Left cardiac atrium (tissue), 4 donors: ENCODE results near the gene NEDD1. TPM values are rescaled to one million over a fixed set of nuclear protein-coding genes. Genes with fewer than 3 reads are reported as not detected.

ENCODE experiments used
- ATAC-seq, 2 donors: fragments of 200-7000 bp; cut with Tn5 transposase; one replicate each; pipeline ENCODE4 v1.9.1; 2020; ENCODE audit warnings: mild to moderate bottlenecking in 2 of 2, moderate library complexity in 2 of 2
- DNase-seq: peaks from one replicate; pipeline ENCODE4 v3.0.0-alpha.2; 2020
- intact Hi-C, 2 donors: fragments of 100-400 bp; cut with DNase I; formaldehyde crosslinking; loops; one replicate each; pipeline versions ENCODE4 v1.14.1 to v1.15.1; 2022 to 2023
- long read RNA-seq: library from polyadenylated mRNA; unstranded; transcript quantifications from one replicate; pipeline ENCODE4 v2.0.0, GENCODE V29; 2021
- total RNA-seq, 2 donors: library from RNA; stranded (reverse); fragmentation: NEBNext Ultra II Directional; extraction: Animal tissue kit (Norgen Biotek cat#: 25700); gene quantifications; one replicate each; pipeline ENCODE4 v1.2.1, GENCODE V29; 2021
- donor health status: DM: no; HTN: yes; CAD: no.
- donor health status: DM: no; HTN: yes; CAD: no; lungs with severe emphysema.
- donor health status: DM: yes; HTN: yes; CAD: no.
- donor health status: Dilated cardiomyopathy.

NEDD1 gene, protein sequence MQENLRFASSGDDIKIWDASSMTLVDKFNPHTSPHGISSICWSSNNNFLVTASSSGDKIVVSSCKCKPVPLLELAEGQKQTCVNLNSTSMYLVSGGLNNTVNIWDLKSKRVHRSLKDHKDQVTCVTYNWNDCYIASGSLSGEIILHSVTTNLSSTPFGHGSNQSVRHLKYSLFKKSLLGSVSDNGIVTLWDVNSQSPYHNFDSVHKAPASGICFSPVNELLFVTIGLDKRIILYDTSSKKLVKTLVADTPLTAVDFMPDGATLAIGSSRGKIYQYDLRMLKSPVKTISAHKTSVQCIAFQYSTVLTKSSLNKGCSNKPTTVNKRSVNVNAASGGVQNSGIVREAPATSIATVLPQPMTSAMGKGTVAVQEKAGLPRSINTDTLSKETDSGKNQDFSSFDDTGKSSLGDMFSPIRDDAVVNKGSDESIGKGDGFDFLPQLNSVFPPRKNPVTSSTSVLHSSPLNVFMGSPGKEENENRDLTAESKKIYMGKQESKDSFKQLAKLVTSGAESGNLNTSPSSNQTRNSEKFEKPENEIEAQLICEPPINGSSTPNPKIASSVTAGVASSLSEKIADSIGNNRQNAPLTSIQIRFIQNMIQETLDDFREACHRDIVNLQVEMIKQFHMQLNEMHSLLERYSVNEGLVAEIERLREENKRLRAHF
- 10 to 100 TPM; 11.0 to 12.7 TPM for total RNA-seq
- long read RNA-seq, full-length matches to known transcripts: 8 of 12 reads
- long read RNA-seq, partial matches to known transcripts: 0 of 12 reads
- long read RNA-seq, other reads (novel, unspliced or antisense): 4 of 12 reads

DNA sequence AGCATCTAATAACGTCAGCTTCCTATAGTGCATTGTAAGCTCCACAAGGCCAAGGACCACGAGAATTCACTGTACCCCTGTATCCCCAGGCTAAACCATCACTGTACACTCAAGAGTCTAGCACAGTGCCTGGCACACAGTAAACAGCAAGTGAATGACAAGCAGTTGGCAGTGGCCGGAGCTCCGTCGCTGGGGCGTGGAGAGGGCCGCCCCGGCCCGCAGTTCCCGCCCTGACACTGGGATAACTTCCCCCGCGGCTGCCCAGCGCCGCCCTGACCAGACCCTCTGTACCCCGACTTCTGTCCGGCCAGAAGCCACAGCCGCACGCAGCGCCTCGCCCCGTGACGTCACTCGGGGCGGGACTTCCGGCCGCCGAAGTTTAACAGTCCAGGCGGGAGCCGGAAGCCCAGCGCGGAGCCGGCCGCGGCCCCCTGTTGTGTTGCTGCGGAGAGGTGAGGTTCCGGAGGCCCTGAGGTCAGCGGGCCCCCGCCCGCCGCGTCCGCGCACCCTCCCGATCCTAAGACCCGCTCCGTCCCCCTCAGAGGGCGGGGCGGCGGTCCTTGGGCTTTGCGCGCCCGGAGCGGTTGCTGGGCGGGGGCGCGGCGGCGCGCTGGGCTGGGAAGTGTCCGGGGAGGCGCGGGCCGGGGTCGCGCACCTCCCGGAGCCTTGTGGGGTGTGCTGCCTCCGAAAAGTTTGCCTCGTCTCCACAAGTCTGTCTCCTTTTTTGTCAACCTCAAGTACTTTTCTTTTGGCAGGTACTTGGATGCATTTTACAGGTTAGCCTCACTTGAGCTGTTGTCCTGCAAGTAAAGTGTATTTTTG, at the start of gene NEDD1:
TSS of gene NEDD1 (plus strand) at position 409 of the 822 bp plus-strand sequence. CDS start 2,503 bp downstream, outside the sequence.
- intact Hi-C loops: no loop called here
- DNase-seq: peak; percentile 89
- peak; percentile 99 for ATAC-seq

DNA sequence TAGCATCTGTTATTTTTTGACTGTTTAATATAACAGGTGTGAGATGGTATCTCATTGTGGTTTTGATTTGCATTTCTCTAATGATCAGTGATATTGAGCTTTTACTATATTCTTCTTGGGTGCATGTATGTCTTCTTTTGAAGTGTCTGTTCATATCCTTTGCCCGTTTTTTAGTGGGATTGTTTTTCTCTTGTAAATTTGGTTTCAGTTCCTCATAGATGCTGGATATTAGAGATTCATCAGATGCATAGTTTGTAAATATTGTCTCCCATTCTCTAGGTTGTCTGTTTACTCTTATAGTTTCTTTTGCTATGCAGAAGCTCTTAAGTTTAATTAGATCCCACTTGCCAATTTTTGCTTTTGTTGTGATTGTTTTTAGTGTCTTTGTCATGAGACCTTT, 48.9 kb upstream of the NEDD1 start:
- no peak for DNase-seq
- intact Hi-C loops: no loop called here
- ATAC-seq: no peak

DNA sequence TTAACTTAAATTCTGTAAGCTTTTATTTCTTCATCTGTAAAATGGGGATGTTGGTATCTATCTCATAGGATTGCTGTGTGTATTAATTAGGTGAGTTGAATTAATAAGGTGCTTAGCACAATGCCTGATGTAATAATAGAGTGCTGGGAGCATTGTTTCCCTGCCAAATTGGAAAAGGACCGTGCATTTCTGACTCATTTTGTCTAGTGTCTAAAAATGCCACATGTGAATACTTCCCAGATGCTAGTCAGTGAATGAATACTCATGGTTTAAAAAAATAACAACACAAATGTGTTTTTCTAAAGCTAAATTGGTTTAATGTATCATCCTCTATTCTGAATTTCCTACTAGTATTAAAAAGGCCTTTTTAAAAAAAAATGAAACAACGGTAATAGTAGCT, 45.4 kb upstream of the NEDD1 start:
- DNase-seq: no peak
- no peak for ATAC-seq
- intact Hi-C loops: no loop called here

DNA sequence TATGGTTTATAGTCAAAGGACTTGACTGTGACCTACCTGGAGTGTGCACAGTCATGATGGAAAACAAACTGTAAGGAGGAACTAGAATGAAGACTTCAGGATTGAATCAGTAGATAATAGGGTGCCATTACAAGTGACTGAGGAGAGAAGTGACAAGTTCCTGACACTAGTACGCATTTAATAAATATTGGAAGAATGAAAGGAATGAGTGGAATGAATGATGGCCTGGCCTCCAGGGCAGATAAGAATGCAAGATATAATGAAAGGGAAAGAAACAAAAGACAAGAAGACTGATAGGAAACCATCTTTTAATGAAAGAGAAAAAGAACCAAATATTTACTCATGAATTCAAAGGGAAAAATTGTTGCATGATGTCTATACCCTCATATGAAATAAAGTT, 44.7 kb upstream of the NEDD1 start:
- no peak for DNase-seq
- intact Hi-C loops: no loop called here

DNA sequence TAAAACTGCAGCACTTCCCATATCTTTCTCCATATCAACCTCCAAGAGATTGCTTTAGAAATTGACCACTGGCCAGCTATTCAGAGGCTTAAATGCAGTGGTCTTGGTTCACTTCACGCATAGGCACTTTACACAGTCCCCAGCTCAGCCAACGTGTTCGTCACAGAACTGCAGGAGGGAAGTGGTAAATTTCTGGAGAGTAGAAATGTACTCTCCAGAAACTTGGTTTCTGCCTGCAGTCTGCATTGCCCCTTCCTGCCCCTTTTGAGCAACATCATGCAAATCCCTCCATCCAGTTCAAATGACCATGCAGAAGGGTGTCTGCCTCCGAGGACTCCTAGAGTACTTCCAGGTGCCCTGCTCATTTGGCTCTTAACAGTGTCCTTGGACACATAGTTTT, 42.7 kb upstream of the NEDD1 start:
- no peak for ATAC-seq
- DNase-seq: no peak
- intact Hi-C loops: no loop called here

More for the DNA sequence above, 44.7 kb upstream of the NEDD1 start:
- no peak for ATAC-seq

DNA sequence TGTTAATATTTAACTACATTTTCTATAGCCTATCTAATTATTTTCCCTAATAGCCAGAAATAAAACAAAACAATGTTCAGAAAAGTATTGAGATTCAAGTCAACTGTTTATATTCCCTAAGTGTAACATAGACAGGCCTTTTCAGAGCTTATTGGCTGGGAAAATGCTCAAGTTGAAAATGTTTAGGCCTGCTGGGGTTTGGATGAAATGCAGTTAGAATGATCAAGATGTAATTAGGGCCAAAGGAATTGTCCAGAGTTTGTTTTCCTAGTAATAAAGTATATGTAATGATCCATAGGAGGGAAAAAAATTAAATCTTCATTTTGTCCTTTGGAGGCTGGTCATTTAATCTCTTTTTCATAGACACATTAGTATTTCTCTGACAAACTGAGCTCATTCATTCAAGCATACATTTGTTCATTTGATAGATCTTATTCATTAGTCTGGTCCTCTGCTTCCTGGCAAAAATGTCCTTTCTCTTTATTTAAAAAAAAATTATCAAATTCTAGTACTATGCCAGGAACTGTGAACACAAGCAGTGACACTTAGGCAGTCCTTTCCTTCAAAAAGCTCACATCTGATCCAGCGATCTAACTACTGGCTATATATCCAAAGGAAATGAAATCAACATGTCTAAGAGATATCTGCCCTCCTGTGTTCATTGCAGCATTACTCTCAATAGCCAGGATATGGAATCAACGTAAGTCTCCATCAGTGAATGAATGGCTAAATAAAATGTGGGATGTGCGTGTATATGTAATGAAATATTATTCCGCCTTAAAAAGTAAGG, 40.1 kb upstream of the NEDD1 start:
- intact Hi-C loops: no loop called here
- no peak for ATAC-seq
- no peak for DNase-seq

DNA sequence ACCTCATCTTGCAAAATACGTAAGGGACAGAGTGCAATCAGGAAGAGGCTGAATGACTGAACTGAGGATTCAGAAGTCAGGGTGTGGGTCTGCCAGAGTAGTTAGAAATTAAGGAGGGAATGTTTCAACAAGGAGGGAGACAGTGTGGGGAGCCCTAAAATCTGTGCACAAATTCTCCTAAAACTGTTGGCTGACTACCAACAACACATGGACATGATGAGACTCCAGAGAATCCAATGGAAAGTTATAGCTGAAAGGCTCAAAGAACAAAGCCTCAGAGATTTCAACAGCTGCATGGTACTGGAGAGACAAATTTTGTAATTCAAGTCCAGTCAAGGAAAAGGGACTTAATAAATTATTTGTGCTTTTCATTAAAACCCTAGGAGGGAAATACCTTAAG, 36.1 kb upstream of the NEDD1 start:
- intact Hi-C loops: no loop called here
- ATAC-seq: no peak

DNA sequence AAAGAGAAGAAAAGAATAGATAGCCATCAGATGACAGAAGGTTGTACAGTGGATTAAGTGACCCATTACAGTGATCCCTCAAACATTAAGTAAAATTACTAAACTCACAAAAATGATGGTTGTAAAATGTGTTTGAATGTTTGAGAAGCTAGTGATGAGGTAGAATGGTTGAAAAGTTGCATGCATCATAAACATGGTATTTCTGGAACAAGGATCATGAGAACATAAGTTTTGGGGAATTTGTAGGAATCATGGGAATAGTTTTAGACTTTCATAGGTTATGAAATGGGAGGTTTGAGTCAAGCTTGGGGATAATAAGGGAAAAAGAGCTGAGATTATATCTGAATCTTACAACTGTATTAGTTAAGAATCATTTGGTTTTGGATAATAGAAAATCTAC, 34.1 kb upstream of the NEDD1 start:
- no peak for DNase-seq
- intact Hi-C loops: no loop called here
- ATAC-seq: no peak

More for the DNA sequence above, 36.1 kb upstream of the NEDD1 start:
- DNase-seq: no peak

DNA sequence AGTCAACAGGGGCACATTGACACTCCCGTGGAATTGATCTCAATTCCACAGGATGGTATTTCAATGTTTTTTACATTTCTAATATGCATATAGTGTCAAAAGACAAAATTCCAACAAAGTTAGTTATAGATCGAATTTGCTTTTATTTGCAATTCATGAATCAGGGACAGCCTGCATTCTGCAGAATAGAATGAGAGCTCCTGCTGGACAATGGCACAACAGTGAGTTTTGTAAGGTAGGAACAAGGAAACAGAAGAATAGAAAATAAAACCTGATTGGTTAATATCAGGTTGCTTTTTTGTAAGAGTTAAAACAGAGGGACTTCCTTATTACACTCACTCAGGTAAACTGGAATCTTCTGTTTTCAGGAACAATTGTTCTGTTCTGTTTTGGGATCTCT, 32.8 kb upstream of the NEDD1 start:
- intact Hi-C loops: no loop called here
- DNase-seq (no peak), ATAC-seq (no peak)

DNA sequence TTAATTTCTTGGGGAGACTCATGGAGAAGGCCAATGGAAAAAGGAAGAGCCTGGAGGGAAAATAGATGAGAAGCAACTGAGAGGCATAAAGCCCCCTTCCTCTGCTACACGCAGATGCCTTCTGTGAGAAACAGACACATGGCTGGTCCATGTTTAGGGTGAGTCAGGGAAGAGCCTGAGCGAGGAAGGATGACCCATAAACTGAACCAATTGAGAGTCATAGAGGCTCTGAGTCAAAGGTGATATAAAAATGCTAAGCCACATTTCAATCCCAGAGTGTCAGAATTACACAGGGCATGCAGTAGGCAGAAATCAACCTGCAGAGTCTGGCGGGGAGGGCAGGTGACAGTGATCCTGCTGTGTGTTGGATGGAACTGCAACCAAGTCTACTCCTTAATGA, 30.1 kb upstream of the NEDD1 start:
- ATAC-seq (no peak), DNase-seq (no peak)
- intact Hi-C loops: no loop called here

DNA sequence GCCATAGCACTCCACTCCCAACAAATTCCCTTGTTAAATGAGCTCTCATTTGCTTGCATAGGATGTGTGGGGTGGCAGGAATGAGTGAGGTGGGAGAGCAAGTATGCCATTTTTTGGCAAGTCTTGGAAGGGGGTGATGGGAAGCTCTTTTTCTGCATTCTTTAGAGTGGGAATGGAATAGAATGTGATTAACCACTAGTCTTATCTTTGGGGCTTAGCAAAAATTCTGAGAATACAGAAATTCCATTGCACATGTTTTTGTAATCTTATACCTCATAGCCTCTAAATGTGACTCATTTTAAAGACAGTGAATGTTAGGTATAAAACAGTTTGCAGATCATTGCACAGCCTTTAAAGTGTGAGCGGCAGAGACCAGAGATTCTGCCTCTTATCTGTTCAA, 28.4 kb upstream of the NEDD1 start:
- DNase-seq (no peak), ATAC-seq (peak in 1 of 2 donors; percentile 56)
- intact Hi-C loops: no loop called here

DNA sequence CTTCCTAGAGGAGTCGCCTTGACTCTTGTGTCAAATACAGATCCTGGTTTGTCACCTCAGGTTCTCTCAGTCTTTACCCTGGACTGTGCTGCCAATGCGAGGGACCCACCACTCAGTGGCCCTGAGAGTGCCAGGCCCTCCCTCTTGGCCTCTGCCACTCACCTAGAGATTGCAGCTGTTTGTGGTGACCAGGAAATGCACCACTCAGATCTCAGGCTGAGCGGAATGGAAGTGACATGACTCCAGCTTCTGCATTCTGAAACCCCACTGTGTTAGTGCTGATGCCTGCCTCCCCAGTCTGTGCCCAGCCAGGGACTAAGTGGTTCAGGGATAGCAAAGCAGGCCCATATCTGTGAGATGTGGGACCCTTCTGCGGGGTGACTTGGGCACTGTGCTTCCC, 27.8 kb upstream of the NEDD1 start:
- ATAC-seq (no peak), DNase-seq (no peak)
- intact Hi-C loops: no loop called here

DNA sequence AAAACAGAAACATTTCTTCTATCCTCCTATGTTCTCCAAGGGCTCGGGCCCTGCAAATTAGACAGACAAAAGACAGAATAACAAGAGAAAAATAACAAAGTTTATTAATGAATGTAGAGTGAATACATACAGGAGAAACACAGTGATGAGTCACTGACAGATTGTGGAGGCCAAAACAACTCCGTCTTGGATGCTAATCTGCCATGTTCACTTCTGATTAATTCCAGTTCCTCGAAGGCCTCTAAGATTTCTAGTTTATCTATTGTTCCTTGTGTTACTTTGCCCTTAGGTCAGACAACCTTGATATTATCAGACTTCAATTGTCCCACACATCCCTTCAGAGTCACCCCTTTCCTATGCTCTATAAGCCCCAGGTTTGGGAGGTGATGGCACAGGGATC, 26.8 kb upstream of the NEDD1 start:
- ATAC-seq (no peak), DNase-seq (no peak)

DNA sequence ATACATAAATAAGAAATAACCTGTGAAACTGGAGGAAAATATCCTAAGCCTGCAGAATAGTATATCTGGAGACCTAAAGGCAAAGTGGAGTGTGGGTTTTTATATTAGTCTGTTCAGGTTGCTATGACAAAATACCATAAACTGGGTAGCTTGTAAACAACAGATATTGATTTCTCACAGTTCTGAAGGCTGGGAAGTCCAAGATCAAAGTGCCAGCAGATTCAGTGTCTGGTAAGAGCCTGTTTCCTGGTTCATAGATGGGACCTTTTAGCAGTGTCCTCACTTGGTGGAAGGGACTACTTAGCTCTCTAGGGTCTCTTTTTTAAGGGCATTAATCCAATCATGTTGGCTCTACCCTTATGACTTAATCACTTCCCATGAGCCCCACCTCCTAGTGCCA, 25.4 kb upstream of the NEDD1 start:
- intact Hi-C loops: no loop called here
- no peak for DNase-seq
- no peak for ATAC-seq

More for the DNA sequence above, 26.8 kb upstream of the NEDD1 start:
- intact Hi-C loops: no loop called here

DNA sequence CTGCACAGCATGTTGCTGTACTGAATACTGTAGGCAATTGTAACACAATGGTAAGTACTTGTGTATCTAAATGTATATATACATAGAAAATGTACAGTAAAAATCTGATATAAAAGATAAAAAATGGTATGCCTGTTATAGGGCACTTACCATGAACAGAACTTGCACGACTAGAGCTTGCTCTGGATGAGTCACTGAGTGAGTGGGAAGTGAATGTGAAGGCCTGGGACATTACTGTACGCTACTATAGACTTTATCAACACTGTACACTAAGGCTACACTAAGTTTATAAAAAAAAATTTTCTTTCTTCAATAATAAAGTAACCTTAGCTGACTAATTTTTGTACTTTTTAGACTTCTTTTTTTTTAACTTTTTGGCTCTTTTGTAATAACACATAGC, 24.2 kb upstream of the NEDD1 start:
- DNase-seq: no peak
- intact Hi-C loops: no loop called here
- ATAC-seq: no peak

DNA sequence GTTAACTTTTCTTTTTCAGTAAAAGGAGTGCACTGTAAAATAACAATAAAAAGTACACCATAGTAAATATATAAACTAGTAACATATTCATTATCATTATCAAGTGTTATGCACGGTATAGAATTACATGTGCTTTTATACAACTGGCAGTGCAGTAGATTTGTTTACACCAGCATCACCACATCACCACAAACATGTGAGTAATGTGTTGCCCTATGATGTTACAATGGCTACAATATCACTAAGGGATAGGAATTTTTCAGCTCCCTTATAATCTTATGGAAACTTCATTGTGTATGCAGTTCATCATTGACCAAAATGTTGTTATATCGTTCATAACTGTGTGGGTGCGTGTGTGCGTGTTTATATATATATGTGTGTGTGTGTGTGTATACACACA, 23.5 kb upstream of the NEDD1 start:
- DNase-seq: no peak
- no peak for ATAC-seq
- intact Hi-C loops: no loop called here

DNA sequence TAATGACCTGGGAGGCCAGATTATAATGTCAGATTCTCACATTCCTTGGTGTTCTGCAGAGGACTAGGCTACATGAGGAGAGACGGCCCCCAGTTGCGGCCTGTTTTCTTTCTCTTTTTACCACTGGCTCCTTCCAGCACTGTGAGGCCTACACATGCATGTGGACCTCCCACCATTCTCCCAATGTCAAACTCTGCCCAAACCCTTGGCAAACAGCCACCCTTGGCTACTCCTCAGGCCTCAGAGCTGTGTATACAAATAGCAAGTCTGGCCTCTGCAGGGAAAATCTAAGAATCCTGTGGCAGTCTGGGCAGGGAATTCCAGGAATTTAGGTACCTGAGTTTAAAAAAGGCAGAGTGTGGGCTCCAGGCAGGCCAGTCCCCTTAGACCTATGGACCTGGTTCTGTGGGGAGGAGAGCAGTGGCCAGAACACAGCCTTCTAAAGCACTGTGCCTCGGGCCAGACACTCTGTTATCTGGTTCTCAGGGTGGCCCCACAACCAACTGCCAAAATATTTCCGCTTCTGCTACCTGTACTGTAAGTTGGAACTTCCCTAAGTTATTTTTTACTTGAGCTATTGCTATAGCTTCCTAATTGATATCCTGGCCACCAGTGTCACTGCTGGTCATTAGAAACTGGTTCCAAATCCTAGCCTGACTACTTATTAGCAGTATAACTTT, 19.9 kb upstream of the NEDD1 start:
- ATAC-seq (peak; percentile 51 to 67), DNase-seq (peak; percentile 37)
- intact Hi-C loops: no loop called here

DNA sequence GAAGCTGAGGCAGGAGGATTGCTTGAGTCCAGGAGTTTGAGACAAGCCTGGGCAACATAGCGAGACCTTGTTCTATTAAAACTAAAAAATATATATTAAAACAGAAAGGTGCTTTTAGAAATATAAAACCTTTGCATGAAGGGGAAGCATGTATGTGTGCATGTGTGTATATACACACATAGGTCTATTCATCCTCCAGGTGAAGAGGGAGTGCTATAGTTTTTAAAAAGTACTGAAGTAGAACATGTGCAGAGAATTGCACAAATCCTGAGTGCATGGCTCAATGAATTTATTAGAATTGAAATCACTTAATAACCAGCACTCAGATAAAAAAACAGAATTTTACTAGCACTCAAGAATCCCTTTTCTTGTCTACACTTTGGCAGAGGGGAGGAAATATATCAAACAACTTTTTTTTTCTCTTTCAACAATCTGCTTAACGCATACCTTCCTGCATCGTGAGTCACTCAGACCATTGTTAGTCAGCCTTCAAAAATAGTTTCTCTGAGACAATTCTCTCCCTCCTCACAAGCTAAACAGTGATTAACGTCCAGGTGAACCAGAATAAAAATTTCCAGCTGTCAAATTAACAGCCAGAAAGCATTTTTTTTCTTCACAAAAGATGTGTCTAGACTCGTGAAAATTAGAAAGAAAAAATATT, 17.7 kb upstream of the NEDD1 start:
- ATAC-seq (peak in 1 of 2 donors; percentile 85), DNase-seq (no peak)
- intact Hi-C loops: no loop called here
